H1 (cell line): ENCODE data around the gene GRIK4. TPM values are rescaled to one million over a fixed set of nuclear protein-coding genes. Genes with fewer than 3 reads are reported as not detected.

ENCODE experiments used
- BRCA1 ChIP-seq: IDR thresholded peaks from 2 replicates; pipeline ENCODE4 v1.6.1; 2012; ENCODE audit warnings: low read depth, low read length, improper control_type of control experiment
- CTCF ChIP-seq, 3 experiments: IDR thresholded peaks; 1 replicate in 2 of 3; 2 replicates in 1 of 3; pipeline versions ENCODE4 v1.5.1 to v1.6.1; 2011; ENCODE audit warnings: low read length in 3 of 3, mild to moderate bottlenecking in 3 of 3, inconsistent platforms in 2 of 3, low read depth in 1 of 3, moderate library complexity in 1 of 3; ENCODE audit not compliant: insufficient read depth in 1 of 3; ENCODE audit errors: control extremely low read depth in 1 of 3
- KDM5A ChIP-seq: fragments of 200-600 bp; IDR thresholded peaks from 2 replicates; pipeline ENCODE4 v1.7.1; 2012; ENCODE audit warnings: mild to moderate bottlenecking, low read length, inconsistent platforms, mixed read lengths
- POLR2AphosphoS5 ChIP-seq: IDR thresholded peaks from 2 replicates; pipeline ENCODE4 v1.6.1; 2011; ENCODE audit warnings: low read depth, low read length
- polyA plus RNA-seq, 7 experiments: library from polyadenylated mRNA; depleted of rRNA in 3 of 7; stranded (reverse) in 5 of 7; unstranded in 2 of 7; fragments of >200 nt in 5 of 7; fragments of 200-250 nt in 2 of 7; gene quantifications; 1 replicate in 5 of 7; 2 replicates in 1 of 7; 4 replicates in 1 of 7; pipeline versions ENCODE4 v1.2.1 to v1.2.3, GENCODE V29; 2011 to 2013; ENCODE audit warnings: missing spikeins in 2 of 7, mixed read lengths in 2 of 7
- total RNA-seq: library from RNA; stranded (reverse); fragmentation: NEBNext Ultra II Directional; extraction: Animal tissue kit (Norgen Biotek cat#: 25700); gene quantifications from 2 replicates; pipeline ENCODE4 v1.2.1, GENCODE V29; 2021

The GRIK4 gene
- total and polyA plus RNA-seq, 2 of the 8 experiments (the other 6 are each of a cell fraction or from before 2014, with no cell fraction given), result 1.2 to 2.9 TPM

- TF ChIP-seq CTCF (IDR thresholded peaks at IDR 0.05; ENCODE audit: control extremely low read depth in 1 of 3, insufficient read depth in 1 of 3, low read depth in 1 of 3, low read length in 3 of 3) (no peak), BRCA1 (no peak), POLR2AphosphoS5 (no peak), KDM5A (no peak)
These were observed 453.3 kb downstream of the GRIK4 start (continued) for GRCh38 chr11:120964857-120965256.
